T-cell (primary cell): ENCODE measurements around the gene BEAN1. TPM values are rescaled to one million over a fixed set of nuclear protein-coding genes. Genes with fewer than 3 reads are reported as not detected.

ENCODE experiments used
- ATAC-seq, 4 experiments: fragments of 200-7000 bp in 3 of 4; fragments of 150-1000 bp in 1 of 4; cut with Tn5 transposase; replicated peaks in 1 of 4; 1 replicate in 3 of 4; 2 replicates in 1 of 4; pipeline ENCODE4 v1.10.0; 2021; ENCODE audit warnings: moderate library complexity in 3 of 4, mild to moderate bottlenecking in 2 of 4, moderate number of reproducible peaks in 1 of 4
- CTCF ChIA-PET, 2 donors: fragments of 300-600 bp; sonication (Branson Sonifier 250); formaldehyde crosslinking; loops; one replicate each; lab custom pipeline; 2022; ENCODE audit warnings: antibody characterized with exemption in 2 of 2; lab: Charles Lee
- POLR2A ChIA-PET, 2 donors: fragments of 300-600 bp; sonication (Branson Sonifier 250); formaldehyde crosslinking; loops; one replicate each; lab custom pipeline; 2022; ENCODE audit warnings: antibody characterized with exemption in 2 of 2; lab: Charles Lee
- DNase-seq, 35 experiments: peaks; one replicate each; pipeline versions ENCODE4 v3.0.0 to v3.0.0-alpha.2; 2013 to 2023
- H3K27ac ChIP-seq: one replicate; pipeline ENCODE4 v1.5.1; 2013; ENCODE audit warnings: low read length
- H3K27me3 ChIP-seq, 2 experiments: replicated peaks in 1 of 2; 1 replicate in 1 of 2; 2 replicates in 1 of 2; pipeline versions ENCODE4 v1.6.1 to v1.7.0; 2013; ENCODE audit warnings: low read length in 1 of 2, mixed read lengths in 1 of 2; ENCODE audit not compliant: control insufficient read depth in 2 of 2, insufficient read depth in 2 of 2; ENCODE audit errors: extremely low read depth in 1 of 2
- H3K36me3 ChIP-seq, 2 donors: 1 replicate in 1 of 2; 2 replicates in 1 of 2; pipeline versions ENCODE4 v1.6.1 to v1.7.0; 2013; ENCODE audit warnings: low read length in 1 of 2; ENCODE audit not compliant: control insufficient read depth in 2 of 2, insufficient read depth in 1 of 2; ENCODE audit errors: extremely low read depth in 1 of 2
- H3K4me1 ChIP-seq, 2 experiments: 1 replicate in 1 of 2; 2 replicates in 1 of 2; pipeline versions ENCODE4 v1.6.1 to v1.7.0; 2013; ENCODE audit warnings: low read length in 2 of 2, mixed read lengths in 1 of 2; ENCODE audit not compliant: insufficient read depth in 2 of 2, control insufficient read depth in 1 of 2; ENCODE audit errors: extremely low read depth in 1 of 2
- H3K4me3 ChIP-seq, 2 donors: 1 replicate in 1 of 2; 2 replicates in 1 of 2; pipeline versions ENCODE4 v1.5.1 to v1.7.0; 2013; ENCODE audit warnings: mild to moderate bottlenecking in 2 of 2, low read length in 1 of 2, moderate library complexity in 1 of 2; ENCODE audit not compliant: control insufficient read depth in 1 of 2; ENCODE audit errors: extremely low read depth in 1 of 2
- H3K9me3 ChIP-seq: 2 replicates; pipeline ENCODE4 v1.7.0; 2013
- H3K27ac Mint-ChIP-seq, 2 donors: one replicate each; pipeline ENCODE4 v1.8.0; 2020 to 2021; ENCODE audit warnings: mild to moderate bottlenecking in 2 of 2, mixed read lengths in 2 of 2
- H3K27me3 Mint-ChIP-seq, 2 donors: one replicate each; pipeline ENCODE4 v1.8.0; 2021 to 2022; ENCODE audit warnings: mixed read lengths in 2 of 2
- H3K36me3 Mint-ChIP-seq: one replicate; pipeline ENCODE4 v1.8.0; 2021; ENCODE audit warnings: mixed read lengths
- H3K4me1 Mint-ChIP-seq, 3 donors: one replicate each; pipeline ENCODE4 v1.8.0; 2020 to 2022; ENCODE audit warnings: mixed read lengths in 3 of 3, mild to moderate bottlenecking in 1 of 3
- H3K4me3 Mint-ChIP-seq, 3 donors: one replicate each; pipeline ENCODE4 v1.8.0; 2020 to 2022; ENCODE audit warnings: mild to moderate bottlenecking in 3 of 3, mixed read lengths in 3 of 3, moderate library complexity in 3 of 3
- H3K9me3 Mint-ChIP-seq, 3 donors: one replicate each; pipeline ENCODE4 v1.8.0; 2020 to 2022; ENCODE audit warnings: mixed read lengths in 3 of 3
- WGBS: methylation state at CpG from one replicate; pipeline ENCODE4 v1.1.5; 2013; ENCODE audit warnings: missing lambda C conversion rate; ENCODE audit not compliant: insufficient coverage; 5-methylcytosine and 5-hydroxymethylcytosine counted together
- total RNA-seq, 35 experiments: library from RNA in 6 of 35; stranded (reverse) in 6 of 35; fragments of 120-200 nt in 1 of 35; gene quantifications; one replicate each; pipeline versions ENCODE4 v1.2.1 to v1.2.4 and lab custom pipeline; 2013 to 2026

The BEAN1 gene
- total RNA-seq, 5 donors from 2014 or later (not counting 1 experiment from before 2014, with no cell fraction given): not detected

DNA sequence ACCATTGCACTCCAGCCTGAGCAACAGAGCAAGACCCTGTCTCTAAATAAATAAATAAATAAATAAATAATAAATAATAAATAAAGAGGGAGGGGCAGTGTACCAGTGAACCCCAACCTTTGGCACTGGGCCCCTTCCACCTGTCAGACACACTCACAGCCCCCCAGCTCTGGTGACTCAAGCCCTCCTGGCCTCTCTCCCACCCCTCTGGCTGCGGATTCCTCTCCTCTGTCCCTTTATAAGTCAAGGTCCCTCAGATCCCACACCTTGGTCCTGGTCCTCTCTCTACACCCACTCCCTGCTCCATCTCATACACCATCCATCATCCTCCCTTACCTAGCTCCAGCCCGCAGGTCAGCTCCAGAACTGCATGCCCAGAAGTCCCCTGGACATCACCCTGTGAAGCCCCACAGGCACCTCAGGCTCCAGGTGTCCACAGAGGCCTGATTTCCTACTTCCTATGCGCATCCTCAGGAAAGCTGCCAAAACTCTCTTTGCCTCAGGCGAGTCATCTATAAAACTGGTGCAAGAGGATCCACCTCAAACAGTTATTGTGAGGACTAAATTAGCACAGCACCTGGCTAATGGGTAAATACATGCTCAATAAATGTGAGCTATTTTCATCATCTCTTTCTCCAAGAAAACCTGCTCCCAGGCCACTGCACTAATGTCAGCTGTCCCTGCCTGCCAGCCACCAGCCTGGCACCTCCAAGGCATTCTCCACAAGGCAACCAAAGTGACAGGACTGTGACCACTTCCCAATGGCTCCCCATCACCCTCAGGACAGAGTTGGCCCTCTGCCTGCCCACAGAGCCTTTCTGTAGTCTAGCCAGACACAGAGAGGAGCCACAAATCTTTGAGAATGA, 46.8 kb downstream of the BEAN1 start:
- H3K27me3 Mint-ChIP-seq: peaks cover 0 to 6% of the 10 kb centered on the region in 2 donors
- peaks cover 6 to 32% of the 10 kb centered on the region in 2 experiments for H3K4me1 ChIP-seq
- peak overlapping the region; percentile 48 to 68 for H3K27ac Mint-ChIP-seq
- no peaks in the 10 kb centered on the region for H3K36me3 ChIP-seq
- H3K4me3 ChIP-seq: no peak overlapping the region
- H3K27me3 ChIP-seq: peaks cover 0 to 12% of the 10 kb centered on the region in 2 experiments
- H3K4me3 Mint-ChIP-seq: no peak overlapping the region
- POLR2A ChIA-PET: interaction anchor here in 1 of 2 donors (0.6 kb wide), 1 partner anchor 59 kb away, joined by 3 read pairs; no protein-coding TSS in a partner anchor
- no peak for DNase-seq
- CTCF ChIA-PET: interaction anchor here (0.6 to 1.7 kb wide), 3 partner anchors 14 to 66 kb away, joined by 3 to 7 read pairs (median 5); no protein-coding TSS in a partner anchor
- no peak for ATAC-seq
- no peaks in the 10 kb centered on the region for H3K36me3 Mint-ChIP-seq
- no peaks in the 10 kb centered on the region for H3K9me3 Mint-ChIP-seq
- peaks cover 20 to 29% (median 28%) of the 10 kb centered on the region in 3 donors for H3K4me1 Mint-ChIP-seq
- H3K9me3 ChIP-seq: no peaks in the 10 kb centered on the region
- 83% methylated on average over 4 of the region's 4 CpGs for WGBS
- peak overlapping the region; percentile 1 for H3K27ac ChIP-seq

DNA sequence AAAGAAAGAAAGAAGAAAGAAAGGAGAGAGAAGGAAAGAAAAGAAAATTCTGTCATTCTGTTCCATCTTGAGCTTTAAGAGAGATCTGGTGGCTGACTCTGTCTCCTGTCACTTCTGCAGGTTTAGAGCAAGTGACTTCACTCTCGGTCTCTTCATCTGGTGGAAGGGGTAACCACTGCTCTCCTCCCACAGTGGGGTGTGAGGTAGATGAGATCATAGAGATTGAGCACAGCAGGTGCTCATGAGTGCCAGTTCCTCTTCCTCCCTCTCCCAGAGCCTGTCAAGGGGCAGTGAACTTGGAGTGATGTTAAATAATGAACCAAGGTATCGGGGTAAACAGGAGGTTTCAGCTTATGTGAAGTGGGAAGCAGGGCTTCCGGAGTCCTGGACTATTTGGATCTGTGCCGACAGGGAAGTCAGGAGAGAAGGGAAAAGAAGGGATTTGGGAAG, 47.7 kb downstream of the BEAN1 start:
- H3K27ac Mint-ChIP-seq: peak overlapping the region; percentile 80 to 88
- H3K9me3 Mint-ChIP-seq: no peaks in the 10 kb centered on the region
- peak in 34 of 35 experiments; percentile 22 to 76 (median 48) for DNase-seq
- Histone ChIP-seq H3K9me3 (no peaks in the 10 kb centered on the region), H3K36me3 (no peaks in the 10 kb centered on the region), H3K4me1 (peaks cover 8 to 40% of the 10 kb centered on the region in 2 experiments), H3K27ac (peak overlapping the region; percentile 16), H3K4me3 (no peak overlapping the region), H3K27me3 (peaks cover 0 to 3% of the 10 kb centered on the region in 2 experiments)
- H3K4me3 Mint-ChIP-seq: peak overlapping the region in 1 of 3 donors; percentile 34
- H3K27me3 Mint-ChIP-seq: peaks cover 0 to 4% of the 10 kb centered on the region in 2 donors
- WGBS: no CpG with 5 or more reads among the region's 4 CpGs
- no peaks in the 10 kb centered on the region for H3K36me3 Mint-ChIP-seq
- peak; percentile 86 to 94 (median 86) for ATAC-seq
- POLR2A ChIA-PET: no interaction called here
- peaks cover 23 to 36% (median 30%) of the 10 kb centered on the region in 3 donors for H3K4me1 Mint-ChIP-seq
- CTCF ChIA-PET: interaction anchor here in 1 of 2 donors (0.9 to 1.7 kb wide), 3 partner anchors 47 to 68 kb away, joined by 3 to 5 read pairs (median 4); no protein-coding TSS in a partner anchor

DNA sequence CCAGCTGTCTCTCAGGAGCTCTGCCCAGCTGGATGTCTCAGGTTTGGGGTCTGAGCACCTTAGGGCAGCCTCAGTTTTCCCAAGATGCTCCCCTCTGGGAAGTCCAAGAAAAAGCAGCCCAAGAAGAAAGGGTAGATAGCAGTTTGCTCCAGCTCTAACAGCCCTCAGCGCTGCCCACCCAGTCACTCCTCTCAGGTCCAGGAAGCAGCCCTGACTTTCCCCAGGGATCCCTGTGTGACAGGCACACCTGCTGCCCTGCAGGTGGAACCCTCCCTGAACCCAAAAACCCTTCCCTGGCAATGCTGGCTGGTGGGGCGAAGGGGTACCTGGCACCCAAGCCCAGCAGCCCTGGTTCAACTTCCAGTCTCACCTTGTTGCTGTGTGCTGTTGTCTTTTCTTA, 48.1 kb downstream of the BEAN1 start:
- Mint-ChIP-seq H3K4me3 (peak overlapping the region in 1 of 3 donors; percentile 34), H3K9me3 (no peaks in the 10 kb centered on the region), H3K27me3 (peaks cover 0 to 2% of the 10 kb centered on the region in 2 donors), H3K4me1 (peaks cover 23 to 39% (median 30%) of the 10 kb centered on the region in 3 donors), H3K27ac (peak overlapping the region in 1 of 2 donors; percentile 4), H3K36me3 (no peaks in the 10 kb centered on the region)
- CTCF ChIA-PET: interaction anchor here (0.6 to 1.7 kb wide), 4 partner anchors 11 to 70 kb away, joined by 3 to 5 read pairs (median 4); no protein-coding TSS in a partner anchor
- POLR2A ChIA-PET: no interaction called here
- no peak overlapping the region for H3K4me3 ChIP-seq
- H3K27ac ChIP-seq: peak overlapping the region; percentile 16
- H3K4me1 ChIP-seq: peaks cover 8 to 40% of the 10 kb centered on the region in 2 experiments
- H3K36me3 ChIP-seq: no peaks in the 10 kb centered on the region
- no peaks in the 10 kb centered on the region for H3K9me3 ChIP-seq
- H3K27me3 ChIP-seq: no peaks in the 10 kb centered on the region
- ATAC-seq: no peak
- WGBS: 100% methylated on average over 1 of the region's 2 CpGs
- DNase-seq: peak in 1 of 35 experiments; percentile 10

DNA sequence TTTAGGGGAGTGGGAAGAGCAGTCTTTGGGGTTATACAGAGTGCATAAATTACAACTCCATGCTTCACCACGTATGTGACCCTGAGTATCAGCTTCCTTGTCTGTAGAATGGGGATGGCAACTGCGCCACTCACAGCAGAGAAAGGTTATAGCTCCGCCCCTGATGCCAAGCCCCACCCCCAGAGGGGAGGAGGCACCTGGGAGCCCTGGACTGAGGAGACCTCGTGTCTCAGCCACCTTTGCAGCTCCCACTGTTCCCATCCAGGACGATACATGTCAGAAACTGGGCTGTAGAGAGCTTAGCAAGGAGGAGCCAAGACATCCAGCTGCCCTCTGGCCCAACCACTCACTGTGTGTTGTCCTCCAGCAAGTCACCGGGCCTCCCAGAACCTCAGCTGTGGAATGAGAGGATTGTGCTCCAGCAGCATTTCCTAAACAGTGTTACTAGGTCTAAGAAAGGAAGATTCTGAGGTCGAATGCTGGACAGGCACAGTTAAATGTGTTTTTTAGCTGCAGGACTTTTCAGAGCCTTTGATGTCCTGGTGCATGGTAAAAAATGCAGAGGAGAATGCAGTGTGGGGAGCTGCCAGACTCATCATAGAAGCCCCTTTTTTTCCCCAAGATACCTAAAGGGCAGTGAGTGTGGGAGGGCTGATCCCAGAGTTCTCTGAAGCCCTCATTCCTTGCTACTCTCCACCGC, 49.4 kb downstream of the BEAN1 start:
- 52% methylated on average over 5 of the region's 8 CpGs for WGBS
- CTCF ChIA-PET: interaction anchor here (0.7 to 1.8 kb wide), 4 partner anchors 11 to 106 kb away, joined by 3 to 7 read pairs (median 5); no protein-coding TSS in a partner anchor
- Mint-ChIP-seq H3K4me1 (peaks cover 23 to 39% (median 30%) of the 10 kb centered on the region in 3 donors), H3K27me3 (no peaks in the 10 kb centered on the region), H3K36me3 (no peaks in the 10 kb centered on the region), H3K4me3 (no peak overlapping the region), H3K9me3 (no peaks in the 10 kb centered on the region), H3K27ac (peak overlapping the region in 1 of 2 donors; percentile 15)
- H3K27me3 ChIP-seq: no peaks in the 10 kb centered on the region
- H3K4me3 ChIP-seq: no peak overlapping the region
- POLR2A ChIA-PET: no interaction called here
- peak in 19 of 35 experiments; percentile 7 to 47 (median 22) for DNase-seq
- ATAC-seq: no peak
- H3K4me1 ChIP-seq: peaks cover 8 to 40% of the 10 kb centered on the region in 2 experiments
- H3K27ac ChIP-seq: no peak overlapping the region
- no peaks in the 10 kb centered on the region for H3K36me3 ChIP-seq
- no peaks in the 10 kb centered on the region for H3K9me3 ChIP-seq

DNA sequence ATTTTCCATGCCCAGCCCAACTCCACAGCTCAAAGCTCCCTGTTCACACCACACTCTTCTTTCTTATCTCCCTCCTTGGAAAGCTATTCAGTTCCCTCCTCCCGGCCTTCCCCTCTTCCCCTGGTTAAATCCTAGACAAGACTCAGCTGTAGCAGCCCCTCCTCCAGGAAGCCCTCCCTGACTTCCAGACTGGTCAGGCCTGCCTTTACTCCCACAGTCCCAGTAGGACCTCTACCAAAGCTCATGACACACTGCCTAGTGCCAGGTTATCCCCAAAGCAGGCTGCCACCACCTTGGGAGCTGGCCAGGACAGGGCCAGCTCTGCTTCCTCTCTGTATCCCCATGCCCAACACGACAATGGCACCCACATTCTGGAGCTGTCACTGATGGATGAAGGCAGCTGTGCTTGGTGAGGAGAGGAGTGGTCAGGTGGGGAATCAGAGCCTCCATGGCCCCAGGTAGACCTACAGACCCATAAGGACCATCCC, 50.0 kb downstream of the BEAN1 start:
- peaks cover 8 to 40% of the 10 kb centered on the region in 2 experiments for H3K4me1 ChIP-seq
- 86% methylated on average over 1 of the region's 2 CpGs for WGBS
- no peaks in the 10 kb centered on the region for H3K36me3 ChIP-seq
- H3K9me3 Mint-ChIP-seq: no peaks in the 10 kb centered on the region
- H3K27me3 ChIP-seq: no peaks in the 10 kb centered on the region
- no peak overlapping the region for H3K27ac Mint-ChIP-seq
- DNase-seq: no peak
- H3K4me3 Mint-ChIP-seq: no peak overlapping the region
- H3K4me3 ChIP-seq: no peak overlapping the region
- H3K4me1 Mint-ChIP-seq: peaks cover 23 to 39% (median 30%) of the 10 kb centered on the region in 3 donors
- CTCF ChIA-PET: interaction anchor here (0.7 to 1.8 kb wide), 5 partner anchors 11 to 73 kb away, joined by 3 to 7 read pairs (median 3); no protein-coding TSS in a partner anchor
- no peak for ATAC-seq
- POLR2A ChIA-PET: interaction anchor here in 1 of 2 donors (0.6 kb wide), 1 partner anchor 43 kb away, joined by 3 read pairs; no protein-coding TSS in a partner anchor
- no peak overlapping the region for H3K27ac ChIP-seq
- no peaks in the 10 kb centered on the region for H3K9me3 ChIP-seq
- H3K27me3 Mint-ChIP-seq: no peaks in the 10 kb centered on the region
- H3K36me3 Mint-ChIP-seq: no peaks in the 10 kb centered on the region
